ENCODE results near the gene SSPN. TPM values are rescaled to one million over a fixed set of nuclear protein-coding genes. Genes with fewer than 3 reads are reported as not detected.

Gene SSPN
- total RNA-seq, 1 donor from 2014 or later, result 119 TPM

DNA sequence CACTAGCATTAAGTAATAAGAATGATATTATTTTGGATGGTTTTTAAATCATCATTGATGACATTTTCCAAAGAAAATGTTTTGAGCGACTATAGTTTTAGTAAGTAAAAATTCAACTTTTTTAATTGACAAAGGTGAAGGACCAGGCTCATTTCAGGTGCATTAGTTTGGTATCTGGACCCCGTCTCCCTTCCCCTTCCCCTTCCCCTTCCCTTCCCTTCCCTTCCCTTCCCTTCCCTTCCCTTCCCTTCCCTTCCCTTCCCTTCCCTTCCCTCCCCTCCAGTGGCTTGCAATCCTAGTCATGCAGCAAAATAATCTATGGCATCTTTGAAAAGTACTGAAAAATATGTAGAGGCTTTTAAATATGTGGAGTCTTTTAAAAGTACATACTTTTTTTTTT, 13.0 kb upstream of the SSPN start:
- ATAC-seq, result no peak
- intact Hi-C loops (cut with DNase I), result no loop called here

DNA sequence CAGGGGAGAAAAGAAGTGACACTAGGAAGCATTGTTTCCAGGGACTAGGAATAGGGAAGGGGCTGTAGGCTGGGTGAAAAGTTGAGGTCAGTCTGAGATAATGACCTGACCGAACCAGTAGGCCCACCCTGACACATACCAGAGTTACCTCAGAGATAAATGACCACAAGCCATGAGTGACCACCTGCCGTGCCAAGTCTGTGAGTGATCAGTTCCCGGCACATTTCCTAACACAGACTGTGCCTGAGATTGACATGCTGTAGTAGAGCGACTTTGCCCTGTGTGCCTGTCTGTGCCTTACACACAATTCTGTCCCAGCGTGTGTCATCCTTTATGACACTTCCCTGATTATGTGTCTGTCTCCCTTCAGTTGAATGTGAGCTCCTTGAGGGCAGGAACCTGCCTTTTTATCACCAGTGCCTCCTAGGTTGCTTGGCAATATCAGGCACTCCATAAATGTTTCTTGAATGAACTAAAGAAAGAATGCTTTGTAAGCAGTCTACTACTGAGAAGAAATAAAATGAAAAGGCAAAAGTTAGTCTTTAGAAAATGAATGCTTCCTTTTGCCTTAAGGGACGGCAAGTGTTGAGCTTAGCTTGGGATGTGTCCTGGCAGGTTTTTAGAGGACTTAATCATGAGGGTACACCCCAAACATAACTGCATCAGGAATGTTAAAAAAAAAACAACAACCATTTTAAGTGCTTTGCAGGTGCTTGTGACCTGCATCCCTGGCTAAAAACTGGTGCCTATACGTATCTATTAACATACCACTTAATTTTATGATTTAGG, 9.6 kb upstream of the SSPN start:
- intact Hi-C loops (cut with DNase I), result no loop called here
- no peak for DNase-seq (ENCODE audit: low spot score)
- ATAC-seq, result peak; percentile 24

More for the DNA sequence above, 13.0 kb upstream of the SSPN start:
- no peak for DNase-seq (ENCODE audit: low spot score)

DNA sequence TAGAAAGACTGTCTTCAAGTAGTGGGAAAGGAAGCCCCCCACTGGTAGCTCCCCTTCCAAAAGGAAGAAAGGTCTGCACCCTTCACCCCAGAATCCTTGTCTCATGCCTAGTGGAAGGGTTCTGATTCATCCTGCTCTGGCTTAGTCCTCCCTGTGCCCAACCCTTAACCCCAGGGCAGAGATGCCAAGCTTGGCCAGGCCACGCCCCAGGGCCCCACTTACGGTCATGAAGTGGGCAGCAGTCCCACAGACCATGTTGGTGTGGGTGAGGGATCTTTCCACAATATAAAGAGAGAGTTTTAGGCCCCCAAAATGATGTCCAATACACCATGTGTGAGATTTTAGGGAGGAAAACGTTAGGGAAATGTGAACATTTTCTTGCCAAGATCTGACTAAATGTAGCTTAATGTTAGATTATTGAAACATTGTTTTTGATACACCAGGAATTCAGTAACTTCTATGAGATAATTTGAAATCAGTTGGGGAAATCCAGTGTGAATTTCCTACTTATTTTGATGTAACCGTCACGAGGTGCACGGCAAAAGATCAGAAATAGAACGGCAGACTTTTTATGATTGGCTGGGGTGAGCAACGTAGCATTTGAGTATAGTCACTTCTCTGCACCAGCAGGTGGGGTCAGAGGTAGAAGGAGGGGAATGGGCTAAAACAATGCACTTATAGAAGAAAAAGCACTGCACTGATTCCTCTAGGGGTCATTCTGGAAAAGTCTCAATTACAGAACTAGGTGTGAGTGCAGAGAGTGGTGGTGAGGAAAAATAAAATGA, 8.2 kb upstream of the SSPN start:
- ATAC-seq (peak; percentile 28), DNase-seq (ENCODE audit: low spot score) (no peak)
- intact Hi-C loops (cut with DNase I), result no loop called here

DNA sequence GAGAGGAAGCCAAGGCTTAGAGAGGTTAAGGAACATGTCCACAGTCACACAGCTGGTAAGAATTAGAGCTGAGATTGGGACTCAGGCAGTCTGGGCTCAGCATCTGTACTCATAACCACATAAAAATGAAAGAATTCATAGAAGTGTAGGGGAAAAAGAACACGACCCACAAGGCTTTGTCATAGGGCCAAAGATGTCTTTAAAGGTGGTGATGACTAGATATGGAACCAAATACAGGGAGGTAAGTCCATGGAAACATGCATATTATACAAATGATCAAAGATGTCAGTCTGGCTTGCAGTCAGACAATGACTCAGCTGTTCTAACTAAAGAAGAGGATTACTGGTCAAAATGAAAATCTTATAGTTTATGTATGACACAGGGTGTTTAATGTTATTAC, 7.2 kb upstream of the SSPN start:
- intact Hi-C loops (cut with DNase I), result no loop called here
- ATAC-seq (no peak), DNase-seq (ENCODE audit: low spot score) (no peak)

DNA sequence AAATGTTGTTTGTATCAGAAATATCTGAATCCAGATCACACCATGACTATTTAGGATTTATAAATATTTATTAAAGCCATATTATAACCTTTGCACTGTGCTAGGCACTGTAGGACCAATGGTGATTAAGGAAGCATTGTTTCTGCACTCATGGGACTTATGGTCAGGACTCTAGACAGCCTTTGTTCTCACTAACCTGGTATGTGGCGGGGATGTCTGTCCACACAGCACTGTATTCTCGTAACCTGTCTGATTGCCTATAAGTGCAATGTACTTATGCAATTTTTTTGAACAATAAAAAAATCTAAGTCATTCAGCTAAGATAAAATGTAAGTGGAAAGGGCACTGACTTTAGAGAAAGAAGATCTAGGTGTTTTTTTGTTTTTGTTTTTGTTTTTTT, 6.7 kb upstream of the SSPN start:
- ATAC-seq (no peak), DNase-seq (ENCODE audit: low spot score) (no peak)
- intact Hi-C loops (cut with DNase I), result no loop called here

DNA sequence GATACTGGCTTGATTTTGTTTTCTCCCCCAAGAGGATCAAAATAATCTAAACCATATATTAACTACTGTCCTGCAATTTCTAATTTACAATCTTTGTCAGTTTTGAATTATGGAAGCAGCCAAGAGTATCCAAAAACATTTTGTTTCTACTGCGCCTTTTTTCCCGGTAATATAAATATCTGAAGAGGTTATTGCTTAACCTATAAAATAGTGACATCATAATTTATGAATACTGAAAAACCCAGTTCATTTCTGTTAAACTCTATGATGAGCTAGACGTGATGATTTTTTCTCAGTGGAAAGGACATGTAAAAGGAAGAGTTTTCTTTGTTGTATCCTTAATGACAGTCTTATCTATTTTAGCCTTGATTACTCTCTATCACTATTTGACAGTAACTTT, 3.2 kb upstream of the SSPN start:
- ATAC-seq, result no peak
- no peak for DNase-seq (ENCODE audit: low spot score)
- intact Hi-C loops (cut with DNase I), result no loop called here

DNA sequence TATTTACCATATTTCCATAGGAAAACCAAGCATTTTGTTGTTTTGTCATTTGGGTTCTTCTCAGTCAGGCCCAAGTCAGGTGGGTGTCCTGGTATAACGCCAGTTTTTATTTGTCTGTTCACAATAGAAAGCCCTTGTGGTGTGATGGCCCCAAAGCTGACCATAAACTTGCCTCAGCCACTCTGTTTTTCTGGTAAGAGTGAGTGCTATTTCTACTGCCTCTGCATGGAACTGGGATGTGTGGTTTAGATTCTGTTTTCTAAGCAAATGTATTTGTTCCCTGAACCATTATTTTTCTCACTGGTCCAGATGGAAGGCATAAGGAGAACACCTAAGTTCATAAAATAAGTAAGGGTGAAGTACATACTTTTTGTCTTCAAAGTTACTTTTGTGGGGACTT, 1.8 kb upstream of the SSPN start:
- intact Hi-C loops (cut with DNase I), result no loop called here
- DNase-seq (ENCODE audit: low spot score) (no peak), ATAC-seq (no peak)

DNA sequence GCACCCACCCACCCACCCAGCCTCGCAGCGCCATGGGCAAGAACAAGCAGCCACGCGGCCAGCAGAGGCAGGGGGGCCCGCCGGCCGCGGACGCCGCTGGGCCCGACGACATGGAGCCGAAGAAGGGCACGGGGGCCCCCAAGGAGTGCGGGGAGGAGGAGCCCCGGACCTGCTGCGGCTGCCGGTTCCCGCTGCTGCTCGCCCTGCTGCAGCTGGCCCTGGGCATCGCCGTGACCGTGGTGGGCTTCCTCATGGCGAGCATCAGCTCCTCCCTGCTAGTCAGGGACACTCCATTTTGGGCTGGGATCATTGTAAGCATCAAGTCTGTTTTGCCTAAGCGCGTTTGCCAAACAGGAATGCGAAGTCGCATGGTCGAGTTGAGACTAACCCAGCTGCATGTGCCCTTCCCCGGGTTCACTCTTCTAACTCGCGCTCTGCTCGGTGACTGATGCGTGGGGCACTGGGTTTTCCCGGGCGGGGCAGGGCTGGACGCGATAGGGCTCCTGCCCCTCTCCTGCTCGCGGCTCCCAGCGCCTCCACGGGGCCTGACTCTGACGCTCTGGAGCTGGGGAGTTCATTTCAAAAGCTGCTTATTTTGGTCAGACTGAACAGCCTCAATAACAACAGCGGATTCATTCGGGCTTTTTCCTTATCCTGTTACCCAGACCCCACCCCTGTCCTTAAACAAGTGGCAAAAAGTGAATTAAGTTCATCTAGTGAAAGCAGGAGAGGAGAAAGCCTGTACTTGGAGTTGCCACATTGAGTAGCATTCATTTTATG, 458 bp downstream of the SSPN start:
- intact Hi-C loops (cut with DNase I), result loop anchor here (5.0 kb wide), 1 partner anchor 74 kb away; no protein-coding TSS in a partner anchor
- ATAC-seq (peak; percentile 90), DNase-seq (ENCODE audit: low spot score) (peak; percentile 78)

DNA sequence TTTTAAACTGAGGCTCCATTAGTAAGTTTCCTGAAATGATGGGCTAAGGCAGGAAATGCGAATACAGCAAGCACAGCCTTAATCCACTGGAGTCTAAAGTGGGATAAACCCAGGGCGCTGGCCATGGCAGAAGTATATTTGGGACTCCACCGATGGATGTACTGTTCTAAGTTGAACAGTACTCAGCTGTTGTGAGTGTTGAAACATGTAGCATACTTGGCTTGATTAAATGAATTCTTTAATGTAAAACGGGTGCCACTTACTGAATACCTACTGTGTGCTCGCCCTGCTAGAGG, 996 bp downstream of the SSPN start:
- peak; percentile 65 for ATAC-seq
- DNase-seq (ENCODE audit: low spot score), result no peak
- intact Hi-C loops (cut with DNase I), result loop anchor here (5.0 kb wide), 1 partner anchor 74 kb away; no protein-coding TSS in a partner anchor

DNA sequence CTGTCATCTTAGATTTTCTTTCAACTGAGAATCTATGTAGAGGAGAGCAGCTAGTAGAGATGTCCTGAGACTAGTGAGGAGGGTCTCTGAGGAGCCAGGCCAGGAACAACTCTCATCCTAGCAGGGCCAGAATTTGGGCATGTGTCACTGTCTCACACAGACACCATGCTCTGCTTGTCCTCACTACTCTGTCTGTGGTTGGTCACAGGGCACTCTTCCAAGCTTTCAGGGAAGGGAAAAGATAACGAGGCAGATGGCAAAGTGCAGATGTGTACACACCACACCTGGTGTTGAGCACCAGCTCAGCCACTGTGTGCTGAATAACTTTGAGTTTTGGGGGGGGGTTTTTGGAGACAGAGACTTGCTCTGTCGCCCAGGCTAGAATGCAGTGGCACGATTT, 2.5 kb downstream of the SSPN start:
- intact Hi-C loops (cut with DNase I), result loop anchor here (5.0 kb wide), 1 partner anchor 76 kb away; no protein-coding TSS in a partner anchor
- DNase-seq (ENCODE audit: low spot score) (no peak), ATAC-seq (no peak)

DNA sequence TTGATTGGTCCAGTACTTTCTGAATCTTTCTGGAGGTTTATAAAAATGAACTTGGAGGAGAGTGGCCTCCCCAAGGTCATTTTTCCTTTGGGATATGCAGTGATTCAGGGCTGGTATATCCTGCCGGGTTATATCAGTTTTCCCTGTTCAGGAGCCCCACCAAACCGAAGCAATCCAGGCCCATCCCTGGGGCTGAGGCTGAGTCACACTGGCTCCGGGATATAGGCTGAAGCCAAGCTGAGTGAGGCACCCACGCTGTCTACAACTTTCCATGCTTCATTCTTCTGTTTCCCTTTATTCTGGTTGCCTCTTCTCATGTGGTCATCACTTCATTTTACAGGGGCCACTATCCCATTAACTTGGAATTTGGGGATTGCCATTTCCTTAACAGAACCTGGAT, 3.4 kb downstream of the SSPN start:
- intact Hi-C loops (cut with DNase I), result loop anchor here (5.0 kb wide), 1 partner anchor 76 kb away; no protein-coding TSS in a partner anchor
- no peak for DNase-seq (ENCODE audit: low spot score)
- peak; percentile 27 for ATAC-seq

DNA sequence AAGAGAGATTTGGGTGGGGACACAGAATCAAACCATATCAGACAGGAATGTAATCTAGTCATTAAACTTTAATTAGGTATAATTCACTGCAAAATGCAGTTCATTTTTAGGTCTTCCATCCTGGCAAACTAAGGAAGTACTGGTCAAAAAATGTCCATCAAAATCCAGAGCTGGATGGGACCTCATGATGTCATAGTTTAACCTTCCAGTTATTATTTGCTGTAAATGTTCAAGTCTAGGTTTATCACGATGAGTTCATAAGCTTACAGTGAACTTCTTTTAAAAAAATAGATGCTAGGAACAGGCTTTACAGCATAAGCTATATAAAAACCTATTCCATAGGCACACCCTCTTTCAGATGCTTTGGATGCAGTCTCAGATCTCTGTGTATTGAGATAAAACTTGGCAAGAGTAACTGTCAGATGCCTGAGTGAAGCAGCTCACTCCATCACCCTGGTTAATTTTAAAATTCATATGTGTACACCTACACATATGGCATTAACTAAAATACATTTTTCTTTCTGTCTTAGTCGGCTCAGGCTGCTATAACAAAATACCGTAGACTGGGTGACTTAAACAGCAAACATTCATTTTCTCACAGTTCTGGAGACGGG, 7.9 kb downstream of the SSPN start:
- no peak for ATAC-seq
- no peak for DNase-seq (ENCODE audit: low spot score)
- intact Hi-C loops (cut with DNase I), result no loop called here

DNA sequence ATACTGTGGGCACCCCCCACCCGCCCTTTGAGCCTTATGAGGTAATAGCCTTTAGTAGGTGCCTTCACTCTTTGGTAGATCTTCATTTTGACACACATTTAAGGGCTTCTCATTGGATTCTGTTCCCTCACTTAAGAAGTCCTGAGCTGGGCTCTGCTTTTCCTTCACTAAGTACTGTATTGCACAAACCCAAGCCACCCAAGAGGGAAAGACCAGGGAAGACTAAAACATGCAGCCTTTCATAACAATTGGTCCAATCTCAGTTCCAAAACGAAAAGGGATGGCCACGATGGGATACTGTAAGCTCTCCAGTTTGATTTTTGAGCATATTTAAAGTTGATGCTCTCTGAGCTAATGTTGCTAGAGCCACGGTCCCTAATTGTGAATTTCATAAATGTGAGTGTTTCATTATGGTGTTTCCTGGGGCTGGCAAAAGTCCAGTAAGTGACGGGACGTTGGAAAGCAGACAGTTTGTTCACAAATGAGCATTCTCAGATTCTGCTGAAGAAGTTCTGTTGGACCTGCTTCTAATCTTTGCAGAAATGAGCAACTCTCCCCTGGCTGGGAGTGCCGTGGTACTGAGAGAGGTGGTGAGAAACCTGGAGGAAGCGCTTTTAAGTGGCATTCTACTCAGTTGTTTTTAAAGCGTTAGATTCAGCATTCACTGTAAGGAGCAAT, 9.4 kb downstream of the SSPN start:
- DNase-seq (ENCODE audit: low spot score) (peak; percentile 68), ATAC-seq (peak; percentile 87)
- intact Hi-C loops (cut with DNase I), result no loop called here

DNA sequence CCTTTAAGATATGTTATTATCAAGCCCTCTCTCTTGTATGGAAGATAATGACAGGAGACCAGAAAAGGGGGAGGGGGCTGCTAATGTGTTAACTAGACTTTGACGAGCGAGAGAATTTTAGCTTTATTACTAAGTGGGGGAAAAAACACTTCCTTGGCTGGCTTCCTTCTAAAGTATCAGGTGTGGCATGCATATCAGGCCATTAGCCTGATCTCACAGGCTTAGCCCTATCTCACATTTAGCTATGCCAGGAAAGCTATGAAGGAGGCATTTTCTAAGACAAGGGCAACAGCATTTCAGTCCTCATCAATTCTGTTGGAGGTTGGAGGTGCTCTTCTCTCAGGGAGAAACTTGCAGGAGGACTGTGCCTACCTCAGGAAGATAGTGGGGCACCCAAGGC, 9.9 kb downstream of the SSPN start:
- no peak for DNase-seq (ENCODE audit: low spot score)
- intact Hi-C loops (cut with DNase I), result no loop called here
- no peak for ATAC-seq

DNA sequence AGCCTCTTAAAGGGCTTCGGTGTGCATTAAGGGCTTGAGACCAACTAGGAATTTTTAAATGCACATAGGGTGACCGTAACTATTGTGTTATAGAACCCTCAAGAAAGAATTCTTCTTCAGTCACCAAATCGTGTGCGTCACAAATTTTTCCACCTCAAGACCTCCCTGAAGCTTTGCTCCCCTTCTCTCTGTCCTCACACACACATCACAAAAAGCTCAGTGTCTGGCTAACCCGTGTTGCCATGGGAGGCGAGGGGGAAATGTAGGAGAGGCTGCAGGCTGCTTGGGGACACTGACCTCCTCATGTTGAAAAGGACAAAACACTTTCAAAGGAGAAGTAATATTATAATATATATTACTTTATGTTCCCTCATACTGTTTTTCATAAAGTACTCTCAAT, 10.6 kb downstream of the SSPN start:
- intact Hi-C loops (cut with DNase I), result no loop called here
- peak; percentile 59 for ATAC-seq
- DNase-seq (ENCODE audit: low spot score), result no peak

DNA sequence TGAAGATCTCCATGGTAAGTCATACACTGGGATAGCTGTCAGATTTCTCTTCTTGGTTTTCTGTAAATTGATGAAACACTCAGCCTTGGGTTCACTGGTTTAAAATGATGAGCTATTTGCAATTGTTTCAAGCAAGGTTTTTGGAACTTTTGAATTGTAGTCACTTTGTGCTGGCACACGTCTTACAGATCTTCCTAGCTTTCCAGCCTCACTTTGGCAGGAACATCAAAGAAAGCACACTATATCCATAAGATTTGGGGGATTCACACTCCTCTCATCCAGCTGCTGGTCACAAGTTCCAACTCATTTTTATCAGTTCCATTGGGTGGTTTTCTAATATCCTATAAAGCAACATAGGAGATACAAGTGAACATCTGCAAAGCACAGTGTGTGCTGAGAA, 16.0 kb downstream of the SSPN start:
- ATAC-seq (no peak), DNase-seq (ENCODE audit: low spot score) (no peak)
- intact Hi-C loops (cut with DNase I), result no loop called here

DNA sequence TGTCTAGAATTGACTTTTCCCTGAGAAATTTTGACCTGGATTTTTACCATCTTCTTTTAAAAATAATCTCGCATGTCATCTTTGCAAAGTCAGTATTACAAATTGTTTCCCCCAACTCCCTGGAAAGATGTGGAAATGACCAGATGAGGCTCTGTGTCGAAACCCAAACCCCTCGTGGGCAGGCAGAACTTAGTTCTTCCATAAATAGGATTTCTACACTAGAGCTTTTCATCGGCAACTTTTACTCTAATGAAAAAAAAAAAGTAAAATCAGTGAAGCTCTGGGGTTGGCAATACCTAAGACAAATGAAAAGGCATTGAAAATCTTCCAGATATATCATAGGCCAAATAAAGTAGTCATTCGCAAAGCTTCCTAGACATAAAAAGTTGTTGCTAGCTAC, 17.0 kb downstream of the SSPN start:
- intact Hi-C loops (cut with DNase I), result no loop called here
- DNase-seq (ENCODE audit: low spot score), result no peak
- peak; percentile 90 for ATAC-seq

DNA sequence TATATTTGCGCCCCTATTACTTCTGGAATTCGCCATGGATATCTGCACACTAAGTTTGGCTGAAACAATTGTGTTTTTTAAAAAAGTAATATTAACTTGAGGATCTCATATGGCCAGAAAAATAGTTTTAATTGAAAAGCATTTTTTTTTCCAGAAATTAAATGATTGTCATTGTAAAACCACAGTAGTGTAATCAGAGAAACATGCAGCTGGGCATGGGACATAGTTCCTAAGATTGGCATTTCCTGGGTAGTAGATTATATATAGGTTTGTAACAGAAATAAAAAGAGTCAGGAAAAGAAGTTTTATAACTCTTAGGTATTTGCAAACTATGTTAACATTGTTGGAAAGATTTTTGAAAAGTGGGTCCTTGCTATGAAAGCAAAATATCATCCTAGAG, 17.6 kb downstream of the SSPN start:
- ATAC-seq (no peak), DNase-seq (ENCODE audit: low spot score) (no peak)
- intact Hi-C loops (cut with DNase I), result no loop called here

DNA sequence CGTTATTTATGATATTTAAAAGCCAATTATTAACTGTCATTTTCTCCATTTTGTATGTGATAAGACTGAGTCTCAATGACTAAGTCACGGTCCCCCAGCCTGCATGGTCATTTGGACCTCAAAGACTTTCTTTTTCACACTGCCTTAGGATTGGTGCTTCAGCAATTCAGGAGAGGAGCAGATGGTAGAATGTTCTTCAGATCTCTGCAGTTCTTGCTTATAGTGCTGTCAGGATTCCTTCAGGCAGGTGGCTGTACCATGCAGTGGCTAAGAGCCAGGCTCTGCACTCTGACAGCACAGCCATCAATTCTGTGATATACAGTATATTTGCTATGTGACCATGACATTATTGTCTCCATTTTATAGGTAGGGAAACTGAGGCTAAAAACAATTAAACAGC, 18.7 kb downstream of the SSPN start:
- ATAC-seq (no peak), DNase-seq (ENCODE audit: low spot score) (no peak)
- intact Hi-C loops (cut with DNase I), result no loop called here

Data from sciatic nerve (tissue), 2 donors.